Neuronal stem cell (in vitro differentiated cells): ENCODE data around the gene KLHL22.
"Not testable (repeated sequence)": the region's sequence is repeated elsewhere in the genome, so short reads cannot be mapped to it uniquely, and the experiment has no call there.

ENCODE experiments used
- DNase-seq: peaks from one replicate; pipeline ENCODE4 v3.0.0-alpha.2; 2013; ENCODE audit warnings: low spot score
- H2AFZ ChIP-seq: one replicate; pipeline ENCODE4 v1.6.1; 2013; ENCODE audit warnings: mild to moderate bottlenecking, low read length, inconsistent platforms
- H2AK5ac ChIP-seq: 2 replicates; pipeline ENCODE4 v1.6.1; 2013; ENCODE audit warnings: low read depth, mild to moderate bottlenecking, inconsistent platforms, low read length, moderate library complexity, mixed read lengths
- H2BK120ac ChIP-seq: 2 replicates; pipeline ENCODE4 v1.6.1; 2013; ENCODE audit warnings: low read depth, mild to moderate bottlenecking, inconsistent platforms, low read length, moderate library complexity, mixed read lengths
- H2BK12ac ChIP-seq: one replicate; pipeline ENCODE4 v1.6.1; 2013; ENCODE audit warnings: low read length, inconsistent platforms
- H2BK15ac ChIP-seq: 2 replicates; pipeline ENCODE4 v1.6.1; 2013; ENCODE audit warnings: mild to moderate bottlenecking, low read length, inconsistent platforms, mixed read lengths
- H2BK5ac ChIP-seq: one replicate; pipeline ENCODE4 v1.6.1; 2013; ENCODE audit warnings: inconsistent platforms, mild to moderate bottlenecking, low read length, moderate library complexity
- H3K14ac ChIP-seq: one replicate; pipeline ENCODE4 v1.6.1; 2013; ENCODE audit warnings: low read length, inconsistent platforms
- H3K18ac ChIP-seq: 2 replicates; pipeline ENCODE4 v1.6.1; 2013; ENCODE audit warnings: low read length, inconsistent platforms
- H3K23ac ChIP-seq: 2 replicates; pipeline ENCODE4 v1.6.1; 2013; ENCODE audit warnings: low read depth, mild to moderate bottlenecking, mixed read lengths, low read length, inconsistent platforms; ENCODE audit not compliant: poor library complexity
- H3K27ac ChIP-seq: replicated peaks from 3 replicates; pipeline ENCODE4 v1.5.1; 2013; ENCODE audit warnings: low read length, inconsistent platforms
- H3K27me3 ChIP-seq, 3 experiments: 2 replicates each; pipeline ENCODE4 v1.6.1; 2013; ENCODE audit warnings: low read length in 3 of 3, mild to moderate bottlenecking in 2 of 3, inconsistent platforms in 1 of 3, low read depth in 1 of 3, mixed read lengths in 1 of 3, moderate library complexity in 1 of 3; ENCODE audit not compliant: control insufficient read depth in 3 of 3, insufficient read depth in 3 of 3
- H3K36me3 ChIP-seq, 2 donors: replicated peaks in 1 of 2; 2 replicates each; pipeline ENCODE4 v1.6.1; 2013; ENCODE audit warnings: low read length in 2 of 2; ENCODE audit not compliant: control insufficient read depth in 2 of 2, insufficient read depth in 2 of 2
- H3K4ac ChIP-seq: 2 replicates; pipeline ENCODE4 v1.6.1; 2013; ENCODE audit warnings: inconsistent platforms, mild to moderate bottlenecking, low read length, moderate library complexity
- H3K4me1 ChIP-seq, 2 donors: 1 replicate in 1 of 2; 2 replicates in 1 of 2; pipeline ENCODE4 v1.6.1; 2013; ENCODE audit warnings: low read length in 2 of 2, low read depth in 1 of 2; ENCODE audit not compliant: control insufficient read depth in 2 of 2, insufficient read depth in 1 of 2
- H3K4me2 ChIP-seq: one replicate; pipeline ENCODE4 v1.6.1; 2013; ENCODE audit warnings: mild to moderate bottlenecking, low read length, inconsistent platforms; ENCODE audit not compliant: insufficient read depth, poor library complexity, severe bottlenecking
- H3K4me3 ChIP-seq, 2 donors: 2 replicates each; pipeline ENCODE4 v1.5.1; 2013; ENCODE audit warnings: low read length in 2 of 2, mild to moderate bottlenecking in 2 of 2, inconsistent platforms in 1 of 2, moderate library complexity in 1 of 2
- H3K79me1 ChIP-seq: one replicate; pipeline ENCODE4 v1.6.1; 2013; ENCODE audit warnings: low read depth, mild to moderate bottlenecking, inconsistent platforms, low read length, moderate library complexity
- H3K9ac ChIP-seq: one replicate; pipeline ENCODE4 v1.6.1; 2013; ENCODE audit warnings: mild to moderate bottlenecking, low read depth, low read length, inconsistent platforms; ENCODE audit not compliant: poor library complexity
- H3K9me3 ChIP-seq, 2 donors: replicated peaks in 1 of 2; 2 replicates each; pipeline versions ENCODE3 to v1.6.1; 2013; ENCODE audit warnings: low read length in 2 of 2, mild to moderate bottlenecking in 2 of 2, inconsistent platforms in 1 of 2, low read depth in 1 of 2, mixed read lengths in 1 of 2, moderate library complexity in 1 of 2; ENCODE audit not compliant: control insufficient read depth in 2 of 2, insufficient read depth in 1 of 2
- H4K8ac ChIP-seq: one replicate; pipeline ENCODE4 v1.6.1; 2013; ENCODE audit warnings: low read depth, mild to moderate bottlenecking, inconsistent platforms, low read length, moderate library complexity
- H4K91ac ChIP-seq: one replicate; pipeline ENCODE4 v1.6.1; 2013; ENCODE audit warnings: low read length, low read depth, mild to moderate bottlenecking, inconsistent platforms; ENCODE audit not compliant: poor library complexity
- WGBS, 2 donors: extraction: QIAGEN DNeasy Blood & Tissue Kit; methylation state at CpG; one replicate each; pipeline ENCODE4 v1.1.7; 2013; ENCODE audit warnings: missing lambda C conversion rate in 2 of 2, mixed read lengths in 1 of 2; ENCODE audit not compliant: insufficient read length in 2 of 2, insufficient replicate concordance in 1 of 2; ENCODE audit errors: extremely low coverage in 2 of 2; 5-methylcytosine and 5-hydroxymethylcytosine counted together

Gene KLHL22

DNA sequence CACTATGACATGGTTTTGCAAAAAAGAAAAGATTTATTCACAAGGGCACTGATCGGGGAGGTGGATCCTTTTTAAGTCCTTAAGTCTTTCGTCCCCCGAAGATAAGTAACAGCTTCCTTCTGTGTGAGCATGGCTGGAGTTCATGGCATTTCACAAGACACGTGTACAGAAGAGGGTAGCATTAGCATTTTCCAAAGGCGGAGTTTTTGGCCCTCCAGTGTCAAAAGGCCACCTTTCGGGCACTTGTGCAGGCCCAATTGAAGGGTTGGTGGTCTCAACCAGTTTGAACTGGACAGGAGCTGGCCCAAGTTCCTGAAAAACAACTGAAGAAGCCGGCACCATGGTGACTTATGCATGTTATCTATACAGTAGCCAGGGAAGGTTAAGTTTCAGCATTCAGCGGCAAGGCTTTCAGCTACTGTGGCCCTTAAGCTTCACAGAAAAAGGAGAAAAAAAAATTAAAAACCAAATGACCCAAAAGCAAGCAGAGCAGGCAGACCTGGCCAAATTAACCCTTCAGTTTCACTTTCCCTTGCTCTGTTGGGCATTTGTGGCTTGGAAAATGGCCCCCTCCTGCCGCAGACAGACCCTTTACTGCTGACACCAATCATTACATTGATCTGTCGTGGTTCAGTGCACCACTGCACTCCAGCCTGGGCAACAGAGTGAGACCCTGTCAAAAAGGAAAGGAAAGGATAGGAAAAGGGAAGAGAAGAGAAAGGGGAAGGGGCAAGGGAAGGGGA is 83.0 kb downstream of the KLHL22 start:
- DNase-seq: no peak
- Histone ChIP-seq H3K18ac (no peak overlapping the region), H2BK12ac (no peak overlapping the region), H3K9ac (no peak overlapping the region), H3K9me3 (no peaks in the 10 kb centered on the region), H4K91ac (no peak overlapping the region), H3K14ac (no peak overlapping the region), H3K27ac (no peak overlapping the region), H3K79me1 (peaks cover 2% of the 10 kb centered on the region), H3K23ac (no peak overlapping the region), H2BK120ac (no peak overlapping the region), H3K36me3 (peaks cover 4 to 13% of the 10 kb centered on the region in 2 donors), H3K27me3 (no peaks in the 10 kb centered on the region), H4K8ac (no peak overlapping the region), H3K4me2 (no peak overlapping the region), H2AK5ac (no peak overlapping the region), H2BK5ac (no peak overlapping the region), H3K4me1 (peaks cover 2 to 11% of the 10 kb centered on the region in 2 donors), H3K4me3 (no peak overlapping the region), H2AFZ (peak overlapping the region; percentile 68), H3K4ac (no peak overlapping the region), H2BK15ac (no peak overlapping the region)
- no CpG with 5 or more reads among the region's 10 CpGs for WGBS, 2 donors

DNA sequence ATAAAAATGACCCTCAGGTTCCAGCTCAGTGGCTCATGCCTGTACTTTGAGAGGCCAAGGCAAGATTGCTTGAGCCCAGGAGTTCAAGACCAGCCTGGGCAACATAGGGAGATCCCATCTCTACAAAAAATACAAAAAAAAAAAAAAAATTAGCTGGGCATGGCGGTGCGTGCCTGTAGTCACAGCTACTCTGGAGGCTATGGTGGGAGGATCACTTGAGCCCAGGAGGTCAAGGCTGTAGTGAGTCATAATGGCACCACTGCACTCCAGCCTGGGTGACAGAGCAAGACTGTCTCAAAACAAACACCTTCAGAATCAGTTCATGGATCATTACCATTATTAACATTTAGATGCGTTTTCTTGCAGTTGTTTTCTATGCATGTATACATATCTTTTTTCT is 86.2 kb downstream of the KLHL22 start:
- DNase-seq, H3K27me3 ChIP-seq, H3K23ac ChIP-seq, H3K14ac ChIP-seq, H3K9ac ChIP-seq, H3K79me1 ChIP-seq, H3K9me3 ChIP-seq, H2AFZ ChIP-seq, H3K4me3 ChIP-seq, H3K27ac ChIP-seq, H2AK5ac ChIP-seq, H4K8ac ChIP-seq, H2BK15ac ChIP-seq, H2BK12ac ChIP-seq, H3K4me2 ChIP-seq, H3K18ac ChIP-seq, H2BK120ac ChIP-seq, H3K4ac ChIP-seq, H4K91ac ChIP-seq, H2BK5ac ChIP-seq: not testable (repeated sequence)
- no CpG with 5 or more reads among the region's 3 CpGs for WGBS, 2 donors
- Histone ChIP-seq H3K4me1 (peaks cover 2 to 11% of the 10 kb centered on the region in 2 donors), H3K36me3 (peaks cover 21 to 46% of the 10 kb centered on the region in 2 donors)

DNA sequence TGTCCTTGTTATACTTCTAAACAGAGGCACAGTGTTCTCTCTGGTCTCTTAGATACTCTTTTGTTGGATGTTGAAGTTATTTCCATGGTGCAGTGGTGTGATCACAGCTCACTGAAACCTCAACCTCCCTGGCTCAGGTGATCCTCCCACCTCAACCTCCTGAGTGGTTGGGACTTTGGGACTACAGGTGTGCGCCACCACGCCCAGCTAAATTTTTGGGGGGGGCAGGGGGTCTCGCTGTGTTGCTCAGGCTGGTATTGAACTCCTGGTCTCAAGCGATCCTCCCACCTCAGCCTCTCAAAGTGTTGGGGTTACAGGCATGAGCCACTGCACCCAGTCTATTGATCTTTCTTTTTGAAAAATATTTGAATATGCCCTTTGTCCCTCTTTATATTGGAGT is 86.7 kb downstream of the KLHL22 start:
- no peak overlapping the region for H4K8ac ChIP-seq
- peaks cover 6% of the 10 kb centered on the region for H3K79me1 ChIP-seq
- H3K27me3 ChIP-seq: no peaks in the 10 kb centered on the region
- H3K14ac ChIP-seq: no peak overlapping the region
- no peak overlapping the region for H2BK120ac ChIP-seq
- no peak overlapping the region for H2AK5ac ChIP-seq
- H2AFZ ChIP-seq: no peak overlapping the region
- no peaks in the 10 kb centered on the region for H3K9me3 ChIP-seq
- no peak overlapping the region for H2BK12ac ChIP-seq
- peaks cover 2 to 11% of the 10 kb centered on the region in 2 donors for H3K4me1 ChIP-seq
- no peak overlapping the region for H4K91ac ChIP-seq
- no peak for DNase-seq
- no peak overlapping the region for H3K18ac ChIP-seq
- H3K27ac ChIP-seq: no peak overlapping the region
- H3K4me2 ChIP-seq: no peak overlapping the region
- H3K9ac ChIP-seq: no peak overlapping the region
- peaks cover 22 to 51% of the 10 kb centered on the region in 2 donors for H3K36me3 ChIP-seq
- H2BK15ac ChIP-seq: no peak overlapping the region
- no peak overlapping the region for H3K23ac ChIP-seq
- no CpG with 5 or more reads among the region's 4 CpGs for WGBS, 2 donors
- no peak overlapping the region for H2BK5ac ChIP-seq
- H3K4ac ChIP-seq: no peak overlapping the region
- H3K4me3 ChIP-seq: no peak overlapping the region

DNA sequence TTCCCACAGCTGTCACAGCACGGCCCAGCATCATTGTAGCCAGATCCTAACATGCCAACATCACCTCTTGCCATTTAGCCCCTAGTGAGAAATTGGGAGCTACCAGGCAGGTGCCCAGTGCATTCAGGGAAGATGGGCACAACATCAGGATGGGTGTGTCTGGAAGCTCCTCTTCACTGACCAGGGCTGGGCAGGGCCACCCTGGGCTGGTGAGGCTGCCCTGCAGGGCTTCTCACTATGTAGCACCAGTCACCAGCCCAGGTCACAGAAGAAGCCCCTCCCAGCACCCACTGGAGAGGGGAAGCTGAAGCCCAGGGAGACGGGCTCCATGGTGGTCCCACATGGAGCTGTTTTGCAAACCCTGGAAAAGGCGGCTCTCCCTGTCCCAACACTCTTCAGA is 87.8 kb downstream of the KLHL22 start:
- Histone ChIP-seq H3K9ac (no peak overlapping the region), H2BK120ac (no peak overlapping the region), H3K4me2 (no peak overlapping the region), H3K4ac (no peak overlapping the region), H3K4me3 (peak overlapping the region in 1 of 2 donors; percentile 12), H3K23ac (no peak overlapping the region), H3K9me3 (no peaks in the 10 kb centered on the region), H2BK5ac (no peak overlapping the region), H3K36me3 (peaks cover 30 to 62% of the 10 kb centered on the region in 2 donors), H4K91ac (no peak overlapping the region), H3K27me3 (no peaks in the 10 kb centered on the region), H3K4me1 (peaks cover 2 to 9% of the 10 kb centered on the region in 2 donors), H3K27ac (no peak overlapping the region), H3K18ac (no peak overlapping the region), H2BK12ac (no peak overlapping the region), H2AK5ac (no peak overlapping the region), H2AFZ (no peak overlapping the region), H3K79me1 (peaks cover 8% of the 10 kb centered on the region), H3K14ac (peak overlapping the region; percentile 38), H4K8ac (no peak overlapping the region), H2BK15ac (no peak overlapping the region)
- DNase-seq: no peak
- whole genome bisulfite sequencing, 2 donors: no CpG with 5 or more reads among the region's 3 CpGs
